NCI-H345 treated with DMSO at 0.1 percent for 48 hours (cell line): ENCODE results near the gene DOK1.
A peak's percentile ranks its signal among the peaks of the same experiment; 100 is the strongest.

ENCODE experiments used
- DNase-seq: peaks from one replicate; lab custom pipeline; 2025; ENCODE audit not compliant: unreplicated experiment; lab: John Stamatoyannopoulos, UW

The DOK1 gene

DNA sequence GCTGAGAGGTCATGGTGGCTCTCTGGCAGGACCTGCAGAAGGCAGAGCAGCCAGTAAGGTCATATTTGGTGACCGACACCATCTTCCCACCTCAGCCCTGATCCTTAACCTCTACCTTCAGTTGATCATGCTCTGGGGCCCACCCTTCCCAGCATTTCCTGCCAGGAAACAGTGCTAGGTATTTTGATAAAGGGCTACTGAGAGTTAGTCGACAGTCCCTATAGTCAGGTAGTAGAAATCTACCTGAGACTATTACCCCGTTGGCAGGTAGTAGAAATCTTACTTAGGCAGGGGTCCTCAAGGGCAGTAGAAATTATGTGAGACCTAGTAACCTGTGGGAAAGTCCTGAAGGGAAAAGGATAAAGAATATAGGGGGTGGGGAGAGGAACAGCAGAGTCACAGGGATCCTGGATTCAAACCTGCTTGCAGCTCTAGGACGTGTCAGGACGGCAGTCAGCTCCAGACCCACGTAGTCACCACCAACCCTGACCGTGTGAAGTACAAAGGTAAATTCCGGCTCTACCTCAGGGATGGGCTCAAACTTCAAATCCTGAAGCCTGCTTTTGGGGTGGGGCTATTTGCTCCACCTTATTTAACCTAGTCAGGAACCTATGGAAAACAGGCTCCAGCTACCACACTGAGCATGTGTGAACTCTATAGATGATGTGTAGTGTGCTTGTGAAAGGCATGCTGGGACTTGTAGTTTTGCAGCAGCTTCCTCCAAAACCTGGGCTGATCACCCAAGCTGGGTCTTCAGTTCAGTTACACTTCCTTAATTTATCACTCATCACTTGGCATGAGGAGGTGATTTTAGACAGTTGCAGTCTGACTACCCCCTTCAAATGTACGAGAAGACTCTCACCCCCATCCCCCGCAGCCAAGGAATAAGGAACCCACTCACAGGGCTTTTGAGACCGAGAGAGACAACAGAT is 28.5 kb upstream of the DOK1 start, which contains the start of gene DQX1:
Gene DQX1, minus strand, starts transcription at position 515 of the 932 bp plus-strand sequence. Its CDS starts 502 bp downstream, at position 13.
- no peak for DNase-seq

DNA sequence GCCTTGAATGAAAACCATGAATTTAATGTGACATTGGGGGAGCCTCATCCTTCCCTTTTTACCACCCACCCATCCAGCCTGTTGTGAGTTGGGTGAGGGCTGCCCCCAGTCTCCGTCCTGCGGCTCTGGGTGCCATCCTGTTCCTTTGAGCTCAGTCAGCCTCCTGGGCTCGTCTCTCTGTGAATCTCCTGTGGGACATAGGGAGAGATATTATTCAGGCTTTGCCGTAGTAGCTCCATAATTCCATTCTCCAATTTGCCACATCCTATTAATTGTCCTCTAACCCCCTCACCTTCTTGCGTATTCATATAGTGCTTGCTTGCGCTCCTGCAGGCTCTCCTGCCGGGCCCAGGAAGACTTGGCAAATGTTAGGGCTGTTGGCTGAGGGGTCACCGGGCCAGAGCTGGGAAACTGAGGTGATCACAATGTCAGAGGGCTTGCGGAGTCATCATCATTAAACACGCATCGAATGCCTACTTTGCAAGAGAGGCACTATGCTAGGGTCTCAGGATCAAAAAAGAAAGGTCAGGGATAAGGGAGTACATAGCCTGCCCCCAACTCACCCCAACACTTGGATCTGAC is 27.8 kb upstream of the DOK1 start:
- DNase-seq: no peak

DNA sequence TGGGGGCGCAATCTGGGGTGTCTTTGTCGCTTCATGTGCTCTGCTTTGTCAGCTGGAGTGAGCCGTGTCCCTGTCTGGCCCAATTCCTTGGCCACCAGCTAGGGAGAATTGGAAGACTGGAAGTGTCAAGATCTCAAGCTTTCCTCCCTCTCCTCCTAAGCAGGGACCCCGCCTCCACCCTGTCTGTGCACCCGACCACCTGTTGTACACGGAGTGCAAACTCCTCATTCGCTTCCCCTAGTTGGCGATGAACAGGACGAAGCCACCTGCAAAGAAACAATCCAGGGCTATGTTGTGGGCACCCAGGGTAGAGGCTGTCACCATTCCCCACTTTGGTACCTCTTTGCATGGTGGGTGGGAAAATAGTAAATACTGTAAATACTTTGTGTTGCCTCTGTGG is 26.8 kb upstream of the DOK1 start:
- no peak for DNase-seq

DNA sequence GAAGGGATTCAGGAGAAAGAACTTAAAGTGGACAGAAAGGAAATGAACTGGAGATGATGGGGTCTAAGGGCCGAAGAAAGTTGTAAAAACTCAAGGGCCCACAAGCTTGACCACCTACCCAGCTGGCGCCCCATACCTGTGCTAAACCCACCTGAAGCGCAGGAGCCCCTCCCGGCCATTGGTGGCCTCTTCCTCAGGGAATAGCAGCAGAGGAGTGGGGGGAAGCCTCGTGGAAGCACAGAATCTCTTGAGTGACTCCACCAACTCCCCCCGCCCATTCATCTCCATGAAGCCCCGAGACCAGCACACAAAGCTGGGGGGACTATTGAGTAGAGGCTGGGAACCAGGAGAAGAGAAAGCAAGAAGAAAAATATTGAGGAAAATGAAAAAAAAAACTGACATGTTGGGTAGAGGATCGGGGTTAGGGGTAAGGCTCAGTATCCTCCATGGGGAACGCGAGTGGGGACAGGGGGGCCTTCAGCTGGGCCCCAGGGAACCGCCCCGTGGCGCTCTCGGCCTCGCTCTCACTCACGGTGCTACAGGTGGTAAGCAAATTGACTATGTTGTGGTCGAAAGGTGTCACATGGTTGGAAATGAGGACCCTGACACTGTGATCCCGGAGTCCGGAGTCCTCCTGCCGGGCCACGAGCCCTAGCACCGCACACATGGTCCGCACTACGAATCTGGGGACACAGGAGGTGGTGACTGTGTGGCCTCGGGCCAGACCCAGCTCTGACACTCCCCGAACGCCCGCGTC is 25.7 kb upstream of the DOK1 start:
- DNase-seq: no peak

DNA sequence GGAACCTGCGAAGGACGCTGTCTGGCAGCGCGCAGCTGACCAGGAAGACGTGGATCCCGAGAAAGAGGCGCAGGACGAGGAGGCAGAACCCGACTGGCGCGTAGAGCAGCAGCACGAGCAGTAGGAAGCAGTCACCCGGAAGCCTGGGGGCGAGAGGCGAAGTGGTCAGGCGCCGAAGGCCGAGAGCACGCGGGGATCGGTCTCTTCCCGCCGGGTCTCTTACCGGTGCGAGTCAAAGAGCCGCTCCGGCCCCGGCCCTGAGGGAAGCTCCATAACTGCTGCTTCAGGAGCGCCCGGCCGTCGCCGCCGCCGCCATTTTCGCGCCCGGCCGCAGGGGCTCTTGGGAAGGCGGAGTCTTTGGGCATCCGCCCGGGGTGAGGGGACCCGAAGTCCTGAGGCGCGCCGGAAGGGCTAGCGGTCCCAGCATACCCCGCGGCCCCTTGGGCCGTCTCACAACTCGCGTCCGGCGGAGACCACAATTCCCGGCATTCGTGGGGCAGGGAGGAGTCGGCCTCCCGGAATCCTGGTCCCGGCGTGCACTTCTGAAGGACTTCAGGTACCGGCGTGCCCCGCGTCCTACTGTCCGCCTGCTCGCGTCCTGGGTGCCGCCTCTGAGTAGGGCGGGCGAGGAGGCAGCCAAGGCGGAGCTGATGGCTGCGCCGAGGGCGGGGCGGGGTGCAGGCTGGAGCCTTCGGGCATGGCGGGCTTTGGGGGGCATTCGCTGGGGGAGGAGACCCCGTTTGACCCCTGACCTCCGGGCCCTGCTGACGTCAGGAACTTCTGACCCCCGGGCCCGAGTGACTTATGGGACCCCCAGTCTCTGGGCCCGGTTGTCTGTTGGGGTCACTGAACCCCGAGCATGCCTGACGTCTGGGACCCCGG is 24.9 kb upstream of the DOK1 start, which contains the start of the genes AUP1 and HTRA2:
Gene AUP1, minus strand, starts transcription at position 350 of the 882 bp plus-strand sequence. Its CDS starts 77 bp downstream, at position 273.
Gene HTRA2, plus strand, starts transcription at position 577 of the 882 bp plus-strand sequence. Its CDS starts 74 bp downstream, at position 651.
- DNase-seq: peak; percentile 96

DNA sequence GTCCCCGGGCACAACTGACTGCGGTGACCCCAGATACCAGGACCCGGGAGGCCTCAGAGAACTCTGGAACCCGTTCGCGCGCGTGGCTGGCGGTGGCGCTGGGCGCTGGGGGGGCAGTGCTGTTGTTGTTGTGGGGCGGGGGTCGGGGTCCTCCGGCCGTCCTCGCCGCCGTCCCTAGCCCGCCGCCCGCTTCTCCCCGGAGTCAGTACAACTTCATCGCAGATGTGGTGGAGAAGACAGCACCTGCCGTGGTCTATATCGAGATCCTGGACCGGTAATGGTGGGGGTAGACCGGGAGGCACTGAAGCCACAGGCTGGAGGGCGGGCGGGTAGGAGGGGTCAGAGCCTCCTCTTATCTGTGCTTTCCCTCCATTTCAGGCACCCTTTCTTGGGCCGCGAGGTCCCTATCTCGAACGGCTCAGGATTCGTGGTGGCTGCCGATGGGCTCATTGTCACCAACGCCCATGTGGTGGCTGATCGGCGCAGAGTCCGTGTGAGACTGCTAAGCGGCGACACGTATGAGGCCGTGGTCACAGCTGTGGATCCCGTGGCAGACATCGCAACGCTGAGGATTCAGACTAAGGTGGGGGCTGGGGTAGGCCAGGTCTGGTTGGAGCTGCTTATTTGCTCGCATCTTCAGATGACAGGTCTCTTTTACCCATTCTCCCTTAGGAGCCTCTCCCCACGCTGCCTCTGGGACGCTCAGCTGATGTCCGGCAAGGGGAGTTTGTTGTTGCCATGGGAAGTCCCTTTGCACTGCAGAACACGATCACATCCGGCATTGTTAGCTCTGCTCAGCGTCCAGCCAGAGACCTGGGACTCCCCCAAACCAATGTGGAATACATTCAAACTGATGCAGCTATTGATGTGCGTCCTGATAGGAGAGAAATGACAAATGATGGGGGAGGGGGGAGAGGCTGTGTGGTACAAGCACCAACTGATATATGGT is 24.0 kb upstream of the DOK1 start:
- no peak for DNase-seq

DNA sequence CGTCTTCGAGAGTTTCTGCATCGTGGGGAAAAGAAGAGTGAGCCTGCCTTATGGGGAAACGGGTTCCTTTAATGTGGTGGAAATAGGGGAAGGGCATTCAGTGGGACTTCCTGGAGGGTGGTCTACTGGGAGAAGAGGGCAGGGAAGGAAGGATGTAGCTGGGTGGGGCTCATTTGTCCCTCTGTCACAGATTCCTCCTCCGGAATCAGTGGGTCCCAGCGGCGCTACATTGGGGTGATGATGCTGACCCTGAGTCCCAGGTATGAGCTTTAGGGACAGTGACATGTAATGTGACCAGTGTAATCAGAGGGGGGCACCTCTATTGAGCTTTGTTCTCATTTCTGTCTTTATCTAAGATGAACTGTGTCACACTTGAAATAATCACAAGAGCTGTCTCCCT is 22.9 kb upstream of the DOK1 start:
- DNase-seq: no peak

DNA sequence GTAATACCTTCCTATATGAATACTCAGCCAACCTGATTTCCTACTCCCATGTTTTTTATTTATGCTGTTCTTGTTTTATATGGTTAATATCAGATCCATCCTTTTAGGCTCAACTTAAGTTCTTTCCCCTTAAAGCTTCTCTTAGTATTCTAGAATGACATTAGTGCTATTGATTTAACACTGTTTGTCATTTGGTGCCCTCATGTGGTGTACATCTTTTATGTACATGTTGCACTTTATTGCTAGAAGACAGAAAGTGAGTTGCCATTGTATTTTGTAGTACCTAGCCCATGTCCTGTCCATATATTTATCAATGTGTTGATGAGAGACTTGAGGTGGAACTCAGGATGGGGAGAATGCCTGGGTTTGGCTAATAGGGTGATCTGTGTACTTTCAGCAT is 22.3 kb upstream of the DOK1 start:
- DNase-seq: no peak

DNA sequence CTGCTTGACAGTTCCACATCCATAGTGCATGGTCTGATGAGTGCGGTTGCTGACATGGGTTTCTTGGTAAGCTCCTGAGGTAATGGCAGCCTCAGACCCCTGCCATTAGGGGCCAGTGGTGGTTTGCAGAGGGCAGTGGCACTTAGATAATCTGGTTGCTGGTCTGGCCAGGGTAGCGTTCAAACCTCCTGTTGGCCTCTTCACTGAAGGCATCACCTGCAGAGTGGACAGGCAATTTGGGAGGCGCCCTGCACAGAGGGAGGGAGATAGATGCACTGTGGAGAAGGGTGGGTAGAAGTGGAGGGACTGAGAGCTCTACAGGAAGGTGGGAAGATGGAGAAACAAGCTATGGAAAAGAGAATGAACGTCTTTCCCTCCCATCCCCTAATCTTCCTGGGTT is 21.1 kb upstream of the DOK1 start:
- no peak for DNase-seq

DNA sequence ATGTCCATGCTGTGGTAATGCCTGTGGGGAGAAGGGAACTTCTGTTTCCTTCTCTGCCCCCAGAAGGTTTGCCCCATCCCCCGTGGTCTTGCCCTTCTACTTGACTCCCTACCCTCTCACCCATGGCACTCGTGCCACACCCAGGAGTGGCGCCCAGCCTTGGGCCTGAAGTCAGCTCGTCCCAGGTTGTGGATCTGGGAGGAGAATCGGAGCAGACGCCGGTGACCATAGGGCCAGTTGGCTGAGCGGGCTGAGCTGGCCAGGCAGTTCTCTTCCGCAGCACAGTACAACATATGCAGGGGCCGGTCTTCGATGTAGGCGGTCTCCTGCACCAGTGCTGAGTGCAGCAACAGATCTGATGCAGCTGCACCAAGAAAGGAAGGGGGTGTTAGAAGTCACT is 20.1 kb upstream of the DOK1 start:
- DNase-seq: no peak

DNA sequence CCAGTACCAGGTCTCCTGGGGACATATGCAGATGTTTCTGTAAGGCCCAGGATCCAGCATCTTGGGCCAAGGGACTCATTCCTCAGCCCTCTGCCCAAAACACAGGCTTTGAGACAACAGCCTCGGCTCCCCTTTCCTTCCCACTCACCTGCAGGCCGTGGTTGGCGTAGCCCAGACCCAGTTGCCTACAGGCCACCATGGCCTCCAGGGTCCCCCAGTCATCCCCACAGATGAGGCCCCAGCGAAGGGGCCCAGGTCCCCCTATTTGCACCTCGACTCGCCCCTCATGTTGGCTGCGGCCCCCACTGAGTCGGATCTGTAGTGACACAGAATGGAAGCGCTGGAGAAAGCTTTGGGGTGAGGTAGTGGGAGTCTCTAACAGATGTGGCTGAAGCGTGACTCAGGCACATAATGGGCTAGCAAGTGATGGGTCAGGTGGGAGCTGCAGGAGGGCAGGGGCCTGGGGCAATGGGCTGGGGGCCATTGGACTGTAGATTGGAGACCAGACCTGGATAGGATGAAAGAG is 19.0 kb upstream of the DOK1 start:
- no peak for DNase-seq

DNA sequence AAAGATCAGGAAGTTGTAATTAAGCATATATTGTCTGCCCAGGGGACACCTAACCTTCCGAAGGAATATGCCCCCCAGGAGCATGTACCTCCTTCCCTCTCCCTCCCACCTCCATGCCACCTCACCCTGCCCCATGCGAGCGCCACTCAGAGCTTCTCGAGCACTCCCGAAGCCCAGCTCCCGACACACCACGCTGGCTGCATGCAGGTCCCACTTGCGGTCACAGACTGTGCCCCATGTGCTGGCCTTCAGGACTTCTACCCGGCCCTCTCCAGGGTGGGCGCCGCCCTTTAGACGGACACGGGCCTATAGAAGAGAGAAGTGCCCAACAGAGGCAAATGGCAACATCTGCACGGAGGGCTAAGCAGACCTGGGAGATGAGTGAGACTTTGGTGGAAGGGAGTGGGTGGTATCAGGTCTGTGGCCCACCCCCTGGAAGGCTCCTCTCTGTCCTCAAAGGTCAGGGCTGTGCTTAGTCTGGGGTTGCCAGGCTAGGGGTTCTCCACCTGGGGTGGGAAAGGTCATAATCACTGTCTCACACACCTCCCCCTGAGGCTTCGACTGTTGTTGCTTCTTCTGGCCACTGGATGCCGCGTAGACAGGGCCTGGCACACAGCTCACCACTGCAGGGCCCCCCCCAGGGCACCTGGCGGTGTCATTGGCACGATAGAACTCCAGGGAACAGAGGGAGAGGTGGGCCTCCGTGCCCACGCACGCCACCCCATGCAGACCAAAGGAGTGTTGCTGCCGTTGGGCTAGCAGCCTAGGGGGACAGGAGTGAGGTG is 18.2 kb upstream of the DOK1 start:
- no peak for DNase-seq

DNA sequence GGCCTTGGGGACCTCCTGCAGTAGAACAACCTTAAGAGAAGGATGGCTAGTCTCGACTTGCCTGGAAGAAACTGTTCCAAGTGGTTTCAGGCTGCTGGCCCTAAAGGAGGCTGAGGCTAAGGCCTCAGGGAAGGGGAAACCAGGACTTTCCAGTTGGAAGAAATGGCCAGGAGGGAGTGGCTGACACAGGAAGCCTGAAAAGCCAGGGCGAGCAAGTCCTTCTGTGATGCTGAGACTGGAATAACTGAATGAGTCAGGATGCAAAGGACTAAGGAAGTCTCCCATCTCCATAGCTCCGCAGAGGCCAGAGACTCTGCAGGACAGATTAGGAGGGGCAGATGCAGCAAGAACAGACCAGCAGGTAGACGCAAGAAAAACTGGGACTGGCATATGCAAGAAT is 17.4 kb upstream of the DOK1 start:
- DNase-seq: no peak

DNA sequence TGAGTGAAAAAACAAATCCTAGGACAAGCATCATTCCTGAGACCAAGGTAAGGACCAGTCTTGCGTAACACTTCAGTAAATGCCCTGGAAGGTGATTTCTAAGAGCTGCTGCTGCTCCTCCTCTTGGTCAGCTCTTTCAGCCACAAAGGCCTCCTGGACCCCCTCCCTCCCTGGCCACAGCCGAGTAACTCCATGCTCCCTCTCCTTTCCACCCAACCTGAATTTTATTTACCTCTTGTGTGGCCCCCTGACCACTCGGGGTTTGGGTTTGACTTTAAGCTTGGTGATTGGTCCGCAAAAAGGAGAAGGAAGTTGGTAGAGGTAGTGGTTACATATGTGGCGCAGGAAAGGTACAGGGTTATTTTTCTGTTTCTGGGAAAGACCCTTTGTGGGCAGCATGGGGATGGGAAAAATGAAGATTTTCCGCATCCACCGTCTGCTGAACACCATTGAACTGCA is 15.6 kb upstream of the DOK1 start:
- no peak for DNase-seq

DNA sequence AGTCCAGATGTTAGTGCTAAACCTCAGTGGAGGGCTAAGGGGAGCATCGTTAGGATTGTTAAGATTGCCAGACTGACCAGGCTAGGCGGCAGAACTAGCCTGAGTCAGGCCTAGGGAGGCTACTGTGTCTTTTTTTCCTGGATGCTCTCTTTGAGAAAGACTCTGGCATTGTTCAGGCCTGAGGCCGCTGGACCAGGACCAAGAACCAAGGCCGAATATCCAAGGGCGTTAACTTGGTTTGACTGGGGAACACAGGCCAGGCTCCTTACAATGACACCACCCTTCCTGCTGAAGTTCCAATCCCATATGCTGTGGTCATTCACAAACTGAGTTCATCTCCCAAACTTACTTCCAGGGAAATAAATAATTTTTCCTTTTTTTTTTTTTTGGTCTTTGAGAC is 14.2 kb upstream of the DOK1 start:
- no peak for DNase-seq

DNA sequence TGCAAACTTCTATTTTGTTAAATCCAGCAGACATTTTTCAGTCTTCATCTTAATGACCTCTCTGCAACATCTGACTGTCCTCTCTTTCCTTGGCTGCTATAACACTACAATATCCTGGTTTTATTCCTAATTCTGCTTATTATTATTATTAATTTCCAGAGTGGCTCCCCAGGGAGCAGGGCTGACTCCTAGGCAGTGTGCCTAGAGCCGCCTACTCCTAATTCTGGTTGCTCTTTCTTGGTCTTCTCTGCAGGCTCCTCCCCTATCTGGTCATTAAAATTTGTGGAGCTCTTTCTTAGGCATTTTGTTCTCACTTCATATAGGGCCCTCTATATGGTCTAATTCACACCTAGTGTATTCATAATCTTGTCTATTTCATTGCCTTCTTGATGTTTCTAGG is 11.5 kb upstream of the DOK1 start:
- DNase-seq: no peak

DNA sequence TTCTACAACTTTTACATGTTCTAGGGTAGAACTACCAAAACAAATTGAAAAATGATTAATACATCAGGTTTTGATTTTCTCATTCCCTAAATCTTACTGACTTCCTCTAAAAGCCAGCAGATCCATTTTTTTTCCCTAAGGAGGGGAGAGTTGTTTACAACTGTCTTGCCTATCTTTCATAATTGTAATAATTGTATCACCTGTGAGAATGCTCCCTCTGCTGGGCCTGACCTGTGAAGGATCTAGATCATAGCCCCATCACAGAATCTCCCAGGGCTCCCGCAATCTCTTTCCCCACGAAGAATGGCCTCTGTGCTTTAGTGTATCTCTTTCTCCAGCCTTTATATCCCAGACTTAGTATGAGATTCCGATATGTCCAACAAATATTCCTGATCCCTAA is 9.9 kb upstream of the DOK1 start:
- DNase-seq: no peak

DNA sequence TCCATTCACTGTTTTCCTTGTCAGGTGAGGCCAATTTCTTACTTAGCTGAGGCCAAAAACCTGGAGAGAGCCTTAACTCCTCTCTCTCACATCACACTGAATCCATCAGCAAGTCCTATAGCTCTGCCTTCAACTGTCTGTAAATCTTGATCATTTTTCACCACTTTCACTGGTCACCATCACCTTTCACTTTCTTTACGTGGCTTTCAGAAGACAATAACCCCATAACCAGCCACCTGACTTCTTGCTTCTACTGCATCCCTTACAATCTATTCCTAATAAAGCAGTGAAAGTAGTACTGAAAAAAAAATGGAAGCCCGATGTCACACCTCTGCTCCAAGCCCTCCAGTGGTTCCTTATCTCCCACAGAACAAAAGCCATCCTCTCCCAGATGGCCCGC is 8.5 kb upstream of the DOK1 start:
- no peak for DNase-seq
